Hindlimb muscle (tissue), 1 donor: ENCODE data around the gene ARSK. TPM values are rescaled to one million over a fixed set of nuclear protein-coding genes. Genes with fewer than 3 reads are reported as not detected.

ENCODE experiments used
- DNase-seq: peaks from one replicate; pipeline ENCODE4 v3.0.0-alpha.2; 2013
- polyA plus RNA-seq: library from polyadenylated mRNA; unstranded; fragments of 120-200 nt; gene quantifications from one replicate; pipeline ENCODE4 v1.2.1, GENCODE V29; 2013; ENCODE audit not compliant: insufficient read length

ARSK gene
- polyA plus RNA-seq, 1 donor: 10.0 TPM

DNA sequence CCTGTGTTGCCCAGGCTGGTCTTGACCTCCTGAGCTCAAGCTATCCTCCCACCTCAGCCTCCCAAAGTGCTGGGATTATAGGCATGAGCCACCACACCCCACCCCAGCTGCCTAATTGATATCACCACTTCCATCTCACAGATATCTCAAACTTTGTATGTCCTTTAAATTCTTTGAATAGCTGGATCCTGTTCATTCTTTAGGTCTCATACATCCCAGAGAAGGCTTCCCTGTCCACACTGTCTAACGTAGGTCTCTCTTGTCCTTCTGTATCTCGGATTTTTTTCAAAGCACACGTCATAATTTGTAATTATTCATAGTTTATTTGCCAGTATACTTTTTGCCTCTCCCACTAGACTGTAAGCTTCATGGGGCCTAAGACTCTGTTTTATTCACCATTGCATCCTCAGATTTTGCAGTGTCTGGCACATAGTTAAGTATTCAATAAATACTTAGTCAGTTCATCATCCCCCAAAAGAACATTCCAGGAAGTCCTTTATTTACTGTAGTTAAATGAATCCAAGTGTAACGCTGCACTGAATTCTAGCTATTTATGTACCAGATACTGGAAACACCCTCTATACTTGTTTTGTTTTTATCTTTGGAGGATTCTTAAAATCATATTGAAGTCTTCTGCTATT, 10.5 kb downstream of the ARSK start:
- no peak for DNase-seq

DNA sequence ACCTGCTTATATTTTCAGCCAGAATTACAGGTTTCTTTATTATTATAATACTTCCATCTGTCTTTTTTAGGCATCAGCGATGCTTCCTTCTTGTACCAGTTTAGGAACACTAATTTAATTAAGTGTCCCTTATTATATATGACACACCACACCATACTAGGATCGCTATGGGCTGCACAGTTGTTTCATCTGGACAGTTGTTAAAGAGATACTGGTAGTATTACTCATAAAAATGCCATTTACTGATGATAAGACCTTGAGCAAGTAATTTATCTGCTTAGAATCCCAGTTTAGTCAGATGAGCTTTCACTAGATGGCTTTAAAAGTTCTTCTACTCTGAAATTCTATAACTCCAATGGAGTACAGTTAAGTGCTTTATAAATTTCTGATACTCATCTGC, 17.1 kb downstream of the ARSK start:
- DNase-seq: no peak

DNA sequence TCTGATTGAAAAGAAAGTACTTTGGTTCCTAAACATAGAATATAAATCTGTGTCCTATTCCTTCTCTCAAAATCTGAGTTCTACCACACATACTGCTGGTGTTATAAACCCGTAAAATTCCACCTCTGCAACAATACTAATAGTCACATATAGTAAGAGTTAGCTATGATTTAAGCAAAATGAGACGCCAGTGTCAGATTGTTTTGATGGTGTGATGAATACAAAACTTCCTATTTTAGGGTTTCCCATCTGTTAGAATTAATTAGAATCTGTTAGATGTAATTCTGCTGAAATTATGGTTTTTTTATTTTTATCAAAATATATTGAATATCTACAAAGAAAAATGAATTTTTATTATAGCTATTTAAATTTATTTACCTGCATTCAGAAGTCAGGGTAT, 26.7 kb downstream of the ARSK start:
- DNase-seq: no peak

DNA sequence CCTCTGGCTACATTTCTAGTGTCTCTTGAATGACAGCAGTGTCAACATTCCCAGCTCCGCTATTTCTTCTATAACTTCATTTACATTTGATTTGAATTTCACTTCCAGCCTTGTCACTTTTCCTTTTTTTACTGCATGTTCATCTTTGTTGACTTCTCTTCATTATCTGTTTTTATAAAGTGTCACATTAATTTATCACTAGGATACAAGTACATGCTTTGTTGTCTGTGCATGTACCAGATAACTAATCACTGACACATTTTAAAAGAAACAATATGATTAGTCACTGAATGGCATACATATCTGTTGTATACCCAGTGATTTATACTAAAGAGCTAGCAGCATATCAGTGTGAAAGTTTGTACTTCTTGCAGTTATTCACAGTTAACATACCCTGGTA, 29.1 kb downstream of the ARSK start:
- DNase-seq: no peak

DNA sequence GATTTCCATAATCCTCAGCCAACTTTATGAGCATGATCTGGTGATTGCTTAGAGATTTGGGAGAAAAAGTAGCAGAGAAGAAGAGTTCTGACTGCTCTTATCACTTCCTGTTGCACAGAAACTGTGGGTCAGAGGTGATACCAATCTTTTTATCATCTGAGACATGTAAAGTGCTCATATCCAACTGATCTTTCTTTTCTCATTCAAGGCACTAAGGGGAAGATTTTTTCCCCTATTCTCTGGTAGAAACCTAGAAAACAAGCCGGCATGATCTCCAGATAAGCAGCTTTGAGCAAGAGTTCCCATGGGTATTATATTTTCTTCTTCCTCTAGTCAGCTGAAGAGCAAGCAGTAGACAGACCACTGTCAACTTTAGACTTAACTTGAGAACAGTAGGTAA, 36.0 kb downstream of the ARSK start:
- no peak for DNase-seq

DNA sequence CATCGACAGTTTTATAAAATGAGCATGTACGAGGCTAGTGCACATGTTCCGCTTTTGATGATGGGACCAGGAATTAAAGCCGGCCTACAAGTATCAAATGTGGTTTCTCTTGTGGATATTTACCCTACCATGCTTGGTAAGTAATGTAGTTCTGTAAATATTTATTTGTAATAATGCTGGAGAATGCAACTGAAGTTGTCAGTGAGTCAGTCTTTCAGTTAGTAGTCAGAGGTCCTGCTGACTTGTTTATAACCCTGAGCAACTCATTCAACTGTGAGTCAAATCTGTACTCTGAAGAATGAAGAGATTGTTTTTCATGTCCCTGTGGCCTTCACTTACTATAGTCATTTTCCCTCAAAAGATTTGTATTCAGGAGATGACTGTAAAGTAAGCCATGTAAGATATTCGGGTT, 36.6 kb downstream of the ARSK start:
- DNase-seq: no peak

DNA sequence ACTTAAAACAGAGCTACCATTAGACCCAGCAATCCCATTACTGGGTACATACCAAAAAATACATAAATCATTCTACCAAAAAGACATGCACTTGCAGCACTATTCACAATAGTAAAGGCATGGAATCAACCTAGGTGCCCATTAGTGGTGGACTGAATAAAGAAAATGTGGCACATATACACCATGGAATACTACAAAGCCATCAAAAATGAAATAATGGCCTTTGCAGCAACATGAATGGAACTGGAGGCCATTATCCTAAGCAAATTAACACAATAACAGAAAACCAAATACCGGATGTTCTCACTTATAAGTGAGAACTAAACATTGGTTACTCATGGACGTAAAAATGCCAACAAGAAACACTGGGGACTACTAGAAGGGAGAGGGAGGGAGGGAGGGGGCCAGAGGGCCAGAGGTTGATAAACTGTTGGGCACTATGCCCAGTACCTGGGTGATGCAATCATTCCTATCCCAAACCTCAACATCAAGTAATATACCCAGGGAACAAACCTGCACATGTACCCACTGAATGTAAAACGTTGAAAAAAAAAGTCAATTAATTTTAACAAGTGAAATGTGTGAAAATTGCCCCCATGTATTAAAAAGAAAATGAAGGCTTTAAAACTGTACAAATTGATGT, 40.5 kb downstream of the ARSK start:
- DNase-seq: no peak

DNA sequence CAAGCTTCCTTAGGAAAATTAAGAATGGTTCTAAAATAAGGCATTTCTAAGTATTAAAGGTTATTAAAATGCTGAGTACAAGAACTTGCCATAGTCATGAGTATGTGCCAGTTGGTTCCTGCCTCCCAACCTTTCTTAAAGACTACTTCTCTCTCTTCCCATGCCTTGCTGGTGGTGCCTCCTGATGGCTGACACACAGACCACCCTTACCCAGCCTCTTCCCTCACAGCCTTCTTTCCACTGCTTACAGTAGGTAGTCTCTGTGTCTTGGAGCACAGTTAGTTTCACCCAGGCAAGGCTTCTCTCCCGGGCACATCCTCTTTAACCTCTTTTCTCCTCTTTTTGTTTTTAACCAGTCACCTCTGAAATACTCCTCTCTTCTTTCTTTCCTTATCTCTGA, 44.4 kb downstream of the ARSK start:
- no peak for DNase-seq

DNA sequence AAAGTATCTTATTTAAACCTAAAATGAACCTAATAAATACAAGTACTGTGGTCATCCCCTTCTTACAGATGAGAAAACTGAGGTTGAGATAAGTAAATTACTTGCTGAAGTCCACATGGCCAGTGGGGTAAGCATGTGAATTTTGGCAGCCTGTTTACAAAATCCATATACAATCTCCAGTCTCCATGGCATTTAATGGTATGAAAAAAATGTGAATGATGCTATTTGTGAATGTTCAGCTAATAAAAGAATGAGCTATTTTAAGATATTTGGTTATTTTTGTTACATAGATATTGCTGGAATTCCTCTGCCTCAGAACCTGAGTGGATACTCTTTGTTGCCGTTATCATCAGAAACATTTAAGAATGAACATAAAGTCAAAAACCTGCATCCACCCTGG, 45.7 kb downstream of the ARSK start:
- DNase-seq: no peak

DNA sequence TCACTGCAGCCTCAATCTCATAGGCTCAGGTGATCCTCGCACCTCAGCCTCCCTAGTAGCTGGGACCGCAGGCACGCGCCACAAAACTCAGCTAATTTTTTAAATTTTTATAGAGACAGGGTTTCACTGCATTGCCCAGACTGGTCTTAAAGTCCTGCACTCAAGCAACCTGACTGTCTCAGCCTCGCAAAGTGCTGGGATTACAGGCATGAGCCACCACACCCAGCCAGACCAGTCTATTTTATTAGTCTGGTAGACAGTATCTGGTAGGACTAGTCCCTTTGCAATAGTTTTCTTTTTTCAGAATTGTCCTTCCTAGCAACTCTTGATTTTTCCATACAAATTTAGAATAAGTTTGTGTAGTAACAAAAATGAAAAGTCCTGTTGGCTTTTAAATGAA, 50.9 kb downstream of the ARSK start:
- DNase-seq: no peak

DNA sequence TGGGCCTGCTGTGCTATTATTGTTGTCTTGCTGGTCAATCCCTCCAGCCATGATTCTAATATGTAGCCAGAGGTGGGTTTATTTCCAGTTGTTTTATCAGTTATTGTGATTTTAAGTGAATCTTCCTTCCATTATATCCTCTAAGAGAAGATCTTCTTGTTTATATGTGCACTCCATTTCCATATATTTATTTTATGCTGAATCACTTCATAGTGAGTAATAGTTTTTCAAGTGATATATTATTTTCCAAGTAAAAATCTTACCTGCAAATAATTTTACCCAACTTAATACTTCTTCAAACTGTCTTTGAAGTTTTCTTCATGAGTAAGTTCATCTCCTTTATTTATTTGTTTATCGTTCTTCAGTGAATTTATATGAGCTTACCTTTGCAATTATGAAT, 51.5 kb downstream of the ARSK start:
- no peak for DNase-seq

DNA sequence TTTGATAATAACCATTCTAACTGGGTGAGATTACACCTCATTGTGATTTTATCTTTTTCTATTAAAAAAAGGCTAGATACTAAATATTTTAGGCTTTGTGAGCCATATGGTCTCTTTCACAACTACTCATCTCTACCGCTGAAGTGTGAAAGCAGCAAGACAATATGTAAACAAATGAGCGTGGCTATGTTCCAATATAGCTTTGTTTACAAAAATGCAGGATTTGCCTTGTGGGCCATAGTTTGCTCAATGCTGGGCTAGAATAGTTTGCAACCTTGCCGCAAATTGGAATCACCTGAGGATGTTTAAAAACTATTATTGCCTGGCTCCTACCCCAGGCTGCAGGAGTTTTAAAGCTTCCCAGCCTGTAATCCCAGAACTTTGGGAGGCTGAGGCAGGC, 54.8 kb downstream of the ARSK start:
- no peak for DNase-seq

DNA sequence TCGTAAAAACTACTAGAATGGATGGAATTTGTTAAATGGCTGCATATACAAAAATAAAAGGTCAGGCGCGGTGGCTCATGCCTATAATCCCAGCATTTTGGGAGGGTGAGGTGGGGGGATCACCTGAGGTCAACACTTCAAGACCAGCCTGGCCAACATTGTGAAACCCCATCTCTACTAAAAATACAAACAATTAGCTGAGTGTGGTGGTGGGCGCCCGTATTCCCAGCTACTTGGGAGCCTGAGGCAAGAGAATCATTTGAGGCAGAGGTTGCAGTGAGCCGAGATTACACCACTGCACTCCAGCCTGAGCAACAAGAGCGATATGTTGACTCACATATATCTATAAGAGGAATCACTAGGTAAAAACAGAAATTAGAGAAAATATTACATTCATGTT, 55.6 kb downstream of the ARSK start:
- no peak for DNase-seq

DNA sequence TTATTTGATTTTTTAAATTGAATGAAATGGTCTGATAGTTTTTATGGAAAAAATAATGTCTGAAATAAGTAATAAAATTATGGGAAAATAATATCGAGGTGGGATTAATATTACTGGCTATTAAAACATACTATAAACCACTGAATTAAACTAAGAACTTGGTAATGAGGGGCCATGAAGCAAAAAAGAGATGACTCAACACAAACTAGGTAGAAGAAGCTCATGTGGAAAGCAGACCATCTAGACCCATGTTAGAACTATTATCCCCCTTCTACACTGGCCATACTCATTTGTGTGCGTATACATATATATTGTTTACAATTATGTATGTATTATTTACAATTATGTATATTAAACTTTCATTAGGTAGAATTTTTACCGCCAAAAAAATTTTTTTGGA, 56.5 kb downstream of the ARSK start:
- DNase-seq: no peak

DNA sequence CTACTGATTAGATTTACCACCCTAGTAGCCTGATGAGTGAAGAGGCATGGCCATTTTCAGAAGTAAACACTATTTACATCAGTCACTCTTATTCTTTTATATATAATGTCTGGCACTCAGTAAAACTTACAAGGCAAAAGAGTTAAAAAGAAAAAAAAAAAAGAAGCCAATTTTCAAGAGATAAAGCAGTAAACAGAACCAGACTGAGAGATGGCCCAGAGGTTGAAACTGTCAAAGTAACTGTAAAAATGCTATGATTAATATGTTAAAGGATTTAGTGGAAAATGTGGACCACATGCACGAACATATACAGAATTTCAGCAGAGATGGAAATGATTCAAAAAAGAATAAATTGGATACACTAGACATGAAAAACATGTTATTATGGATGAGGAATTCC, 58.6 kb downstream of the ARSK start:
- DNase-seq: no peak

DNA sequence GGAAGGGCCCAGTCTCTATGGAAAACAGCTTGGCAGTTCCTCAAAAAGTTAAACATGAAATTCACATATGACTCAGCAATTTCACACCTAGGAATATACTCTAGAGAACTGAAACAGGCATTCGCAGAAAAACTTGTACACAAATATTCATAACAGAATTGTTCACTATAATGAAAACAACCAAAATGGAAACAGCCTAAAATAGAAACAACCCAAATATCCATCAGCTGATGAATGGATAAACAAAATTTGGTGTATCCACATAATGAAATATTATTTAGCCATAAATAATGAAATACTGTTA, 60.2 kb downstream of the ARSK start:
- no peak for DNase-seq

DNA sequence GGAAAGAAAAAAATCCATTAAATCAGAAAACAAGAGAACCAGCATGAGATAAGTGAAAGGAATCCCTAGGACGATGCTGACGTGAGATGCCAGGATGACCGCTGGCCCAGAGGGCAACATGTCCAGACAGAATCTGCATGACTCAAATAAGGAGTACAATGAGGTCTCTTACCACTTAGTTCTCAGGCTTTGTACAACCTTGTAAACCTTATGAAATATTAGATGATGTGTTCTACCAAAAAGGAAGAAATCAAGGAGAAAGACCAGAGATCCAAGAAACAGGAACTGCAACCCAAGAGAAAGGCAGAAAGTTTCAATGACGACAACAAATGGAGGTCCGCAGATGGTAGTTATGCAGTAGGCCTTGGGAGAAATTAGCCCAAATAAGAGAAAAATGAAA, 62.2 kb downstream of the ARSK start:
- DNase-seq: no peak

DNA sequence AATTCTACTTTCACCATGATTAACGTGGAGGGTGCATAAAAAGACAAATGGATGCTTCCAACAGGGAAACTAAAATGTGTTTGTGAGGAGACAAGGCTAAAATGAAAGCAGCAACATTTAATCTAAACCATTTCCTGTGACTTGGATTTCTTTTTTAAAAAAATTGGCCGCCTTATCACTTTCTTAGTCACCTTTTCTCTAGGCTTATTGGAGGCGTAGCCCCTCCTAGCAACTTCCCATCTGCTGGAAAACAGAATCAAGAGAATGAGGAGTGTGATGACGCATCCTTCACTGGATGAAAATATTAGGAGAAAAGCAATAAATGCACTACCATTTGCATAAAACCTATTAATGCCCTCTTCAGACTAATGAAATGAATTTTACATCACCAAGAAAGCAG, 64.2 kb downstream of the ARSK start:
- no peak for DNase-seq

DNA sequence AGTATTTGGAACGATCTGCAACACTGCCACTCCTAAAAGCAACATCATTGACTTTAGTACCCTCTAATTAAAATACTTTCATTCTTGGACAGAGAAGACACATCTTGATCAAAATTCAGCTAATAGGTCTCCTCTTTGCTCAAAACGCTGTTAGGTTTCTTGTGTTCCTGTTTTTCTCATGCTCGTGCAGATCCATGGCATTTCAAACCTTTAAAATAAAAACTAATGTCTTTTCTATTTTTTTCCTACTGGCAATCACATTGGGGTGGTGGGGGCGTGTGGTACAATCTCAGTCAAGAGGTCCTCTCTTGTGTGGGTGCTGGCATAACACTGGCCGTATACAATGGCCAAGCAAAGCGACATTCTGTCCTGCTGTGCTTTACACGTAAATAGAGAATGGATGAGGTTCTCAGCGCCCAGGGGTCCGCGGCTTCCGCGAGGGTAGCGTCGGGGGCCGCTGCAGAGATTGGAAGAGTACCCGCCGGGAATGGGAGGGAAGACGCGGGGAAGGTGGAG, 64.7 kb downstream of the ARSK start:
- no peak for DNase-seq

DNA sequence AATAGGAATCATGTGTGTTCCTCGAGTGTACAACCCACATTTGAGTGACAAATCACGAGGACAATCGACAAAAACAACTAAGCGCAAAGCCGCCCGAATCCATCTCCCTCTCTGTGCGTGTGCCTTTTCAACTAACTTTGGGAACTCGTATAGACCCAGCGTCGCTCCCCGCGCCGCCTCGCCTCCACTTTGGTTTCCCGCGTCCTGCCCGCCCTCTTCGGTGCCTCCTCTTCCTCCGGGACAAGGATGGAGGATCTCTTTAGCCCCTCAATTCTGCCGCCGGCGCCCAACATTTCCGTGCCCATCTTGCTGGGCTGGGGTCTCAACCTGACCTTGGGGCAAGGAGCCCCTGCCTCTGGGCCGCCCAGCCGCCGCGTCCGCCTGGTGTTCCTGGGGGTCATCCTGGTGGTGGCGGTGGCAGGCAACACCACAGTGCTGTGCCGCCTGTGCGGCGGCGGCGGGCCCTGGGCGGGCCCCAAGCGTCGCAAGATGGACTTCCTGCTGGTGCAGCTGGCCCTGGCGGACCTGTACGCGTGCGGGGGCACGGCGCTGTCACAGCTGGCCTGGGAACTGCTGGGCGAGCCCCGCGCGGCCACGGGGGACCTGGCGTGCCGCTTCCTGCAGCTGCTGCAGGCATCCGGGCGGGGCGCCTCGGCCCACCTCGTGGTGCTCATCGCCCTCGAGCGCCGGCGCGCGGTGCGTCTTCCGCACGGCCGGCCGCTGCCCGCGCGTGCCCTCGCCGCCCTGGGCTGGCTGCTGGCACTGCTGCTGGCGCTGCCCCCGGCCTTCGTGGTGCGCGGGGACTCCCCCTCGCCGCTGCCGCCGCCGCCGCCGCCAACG, 65.3 kb downstream of the ARSK start, which contains the start of gene GPR150:
Gene GPR150 (plus strand): TSS at position 58 of the 840 bp plus-strand sequence. CDS start 189 bp downstream, at position 247.
- peak; percentile 51 for DNase-seq

DNA sequence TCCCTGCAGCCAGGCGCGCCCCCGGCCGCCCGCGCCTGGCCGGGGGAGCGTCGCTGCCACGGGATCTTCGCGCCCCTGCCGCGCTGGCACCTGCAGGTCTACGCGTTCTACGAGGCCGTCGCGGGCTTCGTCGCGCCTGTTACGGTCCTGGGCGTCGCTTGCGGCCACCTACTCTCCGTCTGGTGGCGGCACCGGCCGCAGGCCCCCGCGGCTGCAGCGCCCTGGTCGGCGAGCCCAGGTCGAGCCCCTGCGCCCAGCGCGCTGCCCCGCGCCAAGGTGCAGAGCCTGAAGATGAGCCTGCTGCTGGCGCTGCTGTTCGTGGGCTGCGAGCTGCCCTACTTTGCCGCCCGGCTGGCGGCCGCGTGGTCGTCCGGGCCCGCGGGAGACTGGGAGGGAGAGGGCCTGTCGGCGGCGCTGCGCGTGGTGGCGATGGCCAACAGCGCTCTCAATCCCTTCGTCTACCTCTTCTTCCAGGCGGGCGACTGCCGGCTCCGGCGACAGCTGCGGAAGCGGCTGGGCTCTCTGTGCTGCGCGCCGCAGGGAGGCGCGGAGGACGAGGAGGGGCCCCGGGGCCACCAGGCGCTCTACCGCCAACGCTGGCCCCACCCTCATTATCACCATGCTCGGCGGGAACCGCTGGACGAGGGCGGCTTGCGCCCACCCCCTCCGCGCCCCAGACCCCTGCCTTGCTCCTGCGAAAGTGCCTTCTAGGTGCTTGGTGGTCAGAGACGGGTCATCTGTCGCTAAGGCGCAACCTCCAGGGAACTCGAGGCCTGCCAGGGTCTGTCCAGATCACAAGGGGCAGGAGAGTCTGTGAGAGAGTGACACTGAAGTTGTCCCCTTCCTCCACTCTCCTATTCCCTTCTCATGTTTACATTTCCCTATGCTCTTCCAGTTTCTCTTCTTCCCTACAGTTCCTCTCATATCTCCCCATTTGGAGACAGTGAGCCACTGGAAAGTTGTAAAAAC, 66.3 kb downstream of the ARSK start:
- DNase-seq: no peak

DNA sequence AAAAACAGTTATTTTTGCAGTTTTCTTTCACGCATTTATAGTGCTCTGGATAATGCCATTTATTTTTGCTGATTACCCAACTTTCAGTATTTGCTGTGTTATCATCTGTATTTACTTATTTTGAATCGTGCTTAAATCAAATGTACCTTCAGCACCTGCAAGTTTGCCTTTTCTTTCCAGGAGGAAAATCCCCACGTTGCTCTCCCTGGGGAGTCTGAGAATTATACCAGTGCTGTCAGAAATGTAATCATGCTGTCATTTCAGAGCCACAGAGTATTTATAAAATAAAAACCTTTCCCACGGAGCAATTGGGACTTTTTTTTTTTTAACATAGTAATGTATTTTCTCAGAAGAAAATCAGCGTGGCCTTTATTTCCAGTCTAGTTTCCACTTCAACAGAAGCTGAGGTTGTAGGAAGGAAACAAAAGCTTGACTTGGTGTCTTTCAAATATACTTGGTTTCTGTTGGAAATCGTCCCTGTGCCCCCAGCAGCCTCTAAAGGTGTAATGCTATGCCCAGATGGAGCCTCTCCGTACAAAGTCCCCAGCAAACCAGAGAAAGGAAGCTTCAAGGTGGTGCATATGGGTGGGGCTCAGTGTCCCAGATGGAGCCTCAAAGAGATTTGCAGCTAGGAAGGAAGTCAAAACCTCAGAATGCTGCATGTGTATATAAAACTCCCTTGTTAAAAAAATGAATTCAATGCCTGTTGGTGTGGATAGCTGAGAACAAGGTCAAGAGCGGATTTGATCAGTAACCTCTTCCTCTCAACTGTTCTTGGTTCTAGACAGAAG, 67.1 kb downstream of the ARSK start:
- no peak for DNase-seq
